Ovary (tissue), 10 donors: ENCODE data around the gene PRR4. TPM values are rescaled to one million over a fixed set of nuclear protein-coding genes. Genes with fewer than 3 reads are reported as not detected.

Experiments used
- DNase-seq, 5 donors: peaks; one replicate each; pipeline ENCODE4 v3.0.0-alpha.2; 2019 to 2020
- H3K27ac ChIP-seq, 2 donors: fragments of 200-600 bp; one replicate each; pipeline versions ENCODE4 v1.5.1 to v1.8.0; 2019 to 2022
- H3K27me3 ChIP-seq: fragments of 200-600 bp; one replicate; pipeline ENCODE4 v1.8.0; 2022
- H3K36me3 ChIP-seq: fragments of 200-600 bp; sonication (generic); one replicate; pipeline ENCODE4 v1.5.1; 2019
- H3K4me1 ChIP-seq: one replicate; pipeline ENCODE4 v1.8.1; 2013; ENCODE audit warnings: mild to moderate bottlenecking, moderate library complexity; ENCODE audit not compliant: insufficient read depth
- H3K4me3 ChIP-seq: fragments of 200-600 bp; sonication (generic); one replicate; pipeline ENCODE4 v1.5.1; 2017
- H3K9me3 ChIP-seq, 2 donors: fragments of 200-600 bp in 1 of 2; sonication (generic) in 1 of 2; one replicate each; pipeline versions ENCODE4 v1.5.1 to v1.8.1; 2013 to 2019; ENCODE audit warnings: mild to moderate bottlenecking in 1 of 2, moderate library complexity in 1 of 2
- CTCF ChIP-seq, 3 donors: fragments of 450-650 bp in 2 of 3; fragments of 200-600 bp in 1 of 3; IDR thresholded peaks; one replicate each; pipeline versions ENCODE4 v1.5.1 to v1.8.0; 2016 to 2022; ENCODE audit warnings: antibody characterized with exemption in 3 of 3, mild to moderate bottlenecking in 1 of 3
- EP300 ChIP-seq: sonication (generic); formaldehyde crosslinking; IDR thresholded peaks from one replicate; pipeline ENCODE4 v1.6.1; 2017; ENCODE audit warnings: antibody characterized with exemption
- POLR2A ChIP-seq: fragments of 450-650 bp; IDR thresholded peaks from one replicate; pipeline ENCODE4 v1.6.1; 2017; ENCODE audit warnings: antibody characterized with exemption, mild to moderate bottlenecking, moderate library complexity
- WGBS, 3 donors: extraction: QIAGEN DNeasy Blood & Tissue Kit in 1 of 3; methylation state at CpG; one replicate each; pipeline versions ENCODE4 v1.1.5 to v1.1.7; 2013 to 2017; 5-methylcytosine and 5-hydroxymethylcytosine counted together
- intact Hi-C, 4 donors: fragments of 100-400 bp; cut with DNase I; formaldehyde crosslinking; loops; one replicate each; pipeline versions ENCODE4 v1.11.0 to v1.15.1; 2022 to 2023
- long read RNA-seq, 3 donors: library from polyadenylated mRNA in 2 of 3; unstranded in 2 of 3; transcript quantifications; one replicate each; pipeline ENCODE4 v2.0.0 and lab custom pipeline, GENCODE V29; 2021 to 2026
- polyA plus RNA-seq, 2 donors: library from polyadenylated mRNA; stranded (reverse); fragments of 200-250 nt in 1 of 2; fragments of 350-450 nt in 1 of 2; fragmentation: Illumina TruSeq in 1 of 2; extraction: RNeasy Lipid Tissue Mini Kit (QIAGEN cat#74804) in 1 of 2; gene quantifications; one replicate each; pipeline ENCODE4 v1.2.3, GENCODE V29; 2013 to 2014
- total RNA-seq, 7 donors: library from RNA; depleted of rRNA in 2 of 7; stranded (reverse); fragments of >200 nt in 2 of 7; fragmentation: NEBNext Ultra II Directional in 3 of 7; extraction: Animal tissue kit (Norgen Biotek cat#: 25700) in 3 of 7; gene quantifications; one replicate each; pipeline versions ENCODE4 v1.1.0 to v1.2.4, GENCODE V29; 2016 to 2023
- donor health status: DM: no; HTN: no; CAD: no; lungs with moderate emphysema.
- donor health status: DM: no; HTN: no; CAD: no.
- donor health status: Bipolar disorder and iron deficiency.
- donor health status: DM: yes; HTN: yes; CAD: no.
- donor health status: DM: no; HTN: no; CAD: no.
- donor health status: DM: yes; HTN: yes; CAD: no.

Gene PRR4
- 1 to 10 TPM in 5 of 7 donors, under 1 TPM in 1, not detected in 1; 0.72 to 5.5 (median 2.0) TPM for total RNA-seq
- 1 to 10 TPM; 2.4 to 5.0 TPM for polyA plus RNA-seq
- long read RNA-seq, donor 1 = 0 reads
- long read RNA-seq, donor 2 = 0 reads
- long read RNA-seq, donor 3 = 0 reads

- WGBS, 3 donors = 95 to 97% (median 95%) methylated on average over 4 of the region's 4 CpGs
- H3K27ac ChIP-seq = no peak within 1 kb of the TSS
- no peaks in the 10 kb centered on the region for H3K27me3 ChIP-seq
- no peak within 1 kb of the TSS for H3K4me3 ChIP-seq
- no peaks in the 10 kb centered on the region for H3K9me3 ChIP-seq
- intact Hi-C loops = no loop called here
- TF ChIP-seq POLR2A (no peak), CTCF (IDR thresholded peaks at IDR 0.05) (no peak), EP300 (no peak)
- H3K36me3 ChIP-seq = no peaks in the 10 kb centered on the region
- DNase-seq = no peak
- no peaks in the 10 kb centered on the region for H3K4me1 ChIP-seq
These were observed at the start of gene PRR4 for GRCh38 chr12:10849425-10849878. PRR4 (minus strand) TSS chr12:10849475; CDS start chr12:10849437, 38 bp downstream.

GRCh38 chr12:10896854-10897253 lies 47.6 kb upstream of the PRR4 start:
- Histone ChIP-seq H3K4me1 (no peaks in the 10 kb centered on the region), H3K4me3 (no peak overlapping the region), H3K27ac (no peak overlapping the region), H3K9me3 (no peaks in the 10 kb centered on the region), H3K36me3 (no peaks in the 10 kb centered on the region), H3K27me3 (no peaks in the 10 kb centered on the region)
- no peak for DNase-seq
- 95 to 97% (median 96%) methylated on average over 5 of the region's 5 CpGs for WGBS, 3 donors
- no peak for TF ChIP-seq EP300
- no peak for TF ChIP-seq CTCF (IDR thresholded peaks at IDR 0.05)
- TF ChIP-seq POLR2A = no peak
- intact Hi-C loops = no loop called here

GRCh38 chr12:10891937-10892336 lies 42.7 kb upstream of the PRR4 start:
- intact Hi-C loops = no loop called here

GRCh38 chr12:10889226-10889625 lies 40.0 kb upstream of the PRR4 start:
- intact Hi-C loops = no loop called here
- H3K4me1 ChIP-seq = no peaks in the 10 kb centered on the region
- H3K27me3 ChIP-seq = no peaks in the 10 kb centered on the region
- DNase-seq = no peak
- no peak overlapping the region for H3K4me3 ChIP-seq
- no peak overlapping the region for H3K27ac ChIP-seq
- no peaks in the 10 kb centered on the region for H3K36me3 ChIP-seq
- TF ChIP-seq POLR2A = no peak
- H3K9me3 ChIP-seq = no peaks in the 10 kb centered on the region

More at GRCh38 chr12:10891937-10892336, 42.7 kb upstream of the PRR4 start:
- Histone ChIP-seq H3K27ac (no peak overlapping the region), H3K9me3 (no peaks in the 10 kb centered on the region), H3K4me1 (no peaks in the 10 kb centered on the region), H3K4me3 (no peak overlapping the region), H3K27me3 (no peaks in the 10 kb centered on the region), H3K36me3 (no peaks in the 10 kb centered on the region)
- WGBS, 3 donors = 95 to 99% (median 96%) methylated on average over 2 of the region's 2 CpGs
- no peak for DNase-seq
- TF ChIP-seq POLR2A (no peak), CTCF (IDR thresholded peaks at IDR 0.05) (no peak), EP300 (no peak)

- TF ChIP-seq POLR2A (no peak), EP300 (no peak)
- Histone ChIP-seq H3K27me3 (no peaks in the 10 kb centered on the region), H3K4me3 (no peak within 1 kb of the TSS), H3K4me1 (no peaks in the 10 kb centered on the region), H3K9me3 (no peaks in the 10 kb centered on the region), H3K36me3 (no peaks in the 10 kb centered on the region), H3K27ac (no peak within 1 kb of the TSS)
- intact Hi-C loops = no loop called here
- 91 to 95% (median 93%) methylated on average over 6 of the region's 6 CpGs for WGBS, 3 donors
- no peak for DNase-seq
These were observed 34.9 kb upstream of the PRR4 start, which contains the start of gene PRH1 for GRCh38 chr12:10884086-10884725. PRH1 (minus strand) TSS chr12:10884255; CDS start chr12:10884217, 38 bp downstream.
